HCT116 (cell line): ENCODE results near the gene TRPM6.

Source experiments
- CEBPB ChIP-seq: IDR thresholded peaks from 2 replicates; pipeline ENCODE4 v1.6.1; 2012; ENCODE audit warnings: low read depth
- ZNF274 ChIP-seq: fragments of 200-500 bp; sonication (Bioruptor generic); IDR thresholded peaks from 2 replicates; pipeline ENCODE4 v1.6.1; 2014; ENCODE audit warnings: mild to moderate bottlenecking, low read depth, low read length, inconsistent platforms
- TF ChIP-seq, protein P1 (sequence below), 3 experiments: fragments of 200-600 bp in 1 of 3; sonication (generic) in 1 of 3; IDR thresholded peaks in 2 of 3; conservative IDR thresholded peaks in 1 of 3; 2 replicates each; pipeline ENCODE4 v1.5.1; 2012 to 2017; ENCODE audit warnings: low read depth in 2 of 3, low read length in 2 of 3, antibody characterized with exemption in 1 of 3, borderline replicate concordance in 1 of 3, control low read depth in 1 of 3, mild to moderate bottlenecking in 1 of 3, mixed read lengths in 1 of 3, mixed run types in 1 of 3, moderate library complexity in 1 of 3; ENCODE audit not compliant: insufficient read depth in 1 of 3

DNA sequence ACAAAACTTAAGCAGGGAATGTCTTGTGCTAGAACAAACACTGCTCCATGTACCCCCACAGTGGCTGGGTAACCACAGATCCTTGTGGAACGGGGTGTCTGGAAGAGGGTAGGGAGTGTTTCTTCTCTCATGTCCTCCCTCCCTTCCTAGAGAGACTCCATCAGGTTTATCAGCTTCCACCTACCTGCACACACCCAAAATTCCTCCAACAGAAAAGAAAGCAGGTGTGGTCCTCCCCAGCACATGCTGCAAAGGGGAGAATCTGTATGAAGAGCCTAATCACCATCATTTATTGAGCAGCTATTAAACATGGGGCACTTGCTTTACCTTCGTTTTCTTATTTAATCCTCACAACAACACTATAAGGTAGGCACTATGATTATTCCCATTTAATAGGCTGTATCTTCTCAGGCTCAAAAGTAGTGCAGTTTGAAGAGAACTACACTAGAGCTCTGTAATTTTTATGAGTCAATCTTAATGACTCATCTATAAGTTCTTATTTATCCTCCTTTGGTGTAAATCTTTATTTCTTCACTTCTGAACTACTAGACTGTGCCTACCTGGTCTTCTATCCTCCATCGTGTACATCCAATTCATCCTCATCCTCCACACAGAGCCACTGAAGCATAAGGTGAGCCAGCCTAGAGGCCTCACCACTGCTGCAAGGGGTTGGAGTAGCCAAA, 33.4 kb upstream of the TRPM6 start:
- TF ChIP-seq, protein P1, sequence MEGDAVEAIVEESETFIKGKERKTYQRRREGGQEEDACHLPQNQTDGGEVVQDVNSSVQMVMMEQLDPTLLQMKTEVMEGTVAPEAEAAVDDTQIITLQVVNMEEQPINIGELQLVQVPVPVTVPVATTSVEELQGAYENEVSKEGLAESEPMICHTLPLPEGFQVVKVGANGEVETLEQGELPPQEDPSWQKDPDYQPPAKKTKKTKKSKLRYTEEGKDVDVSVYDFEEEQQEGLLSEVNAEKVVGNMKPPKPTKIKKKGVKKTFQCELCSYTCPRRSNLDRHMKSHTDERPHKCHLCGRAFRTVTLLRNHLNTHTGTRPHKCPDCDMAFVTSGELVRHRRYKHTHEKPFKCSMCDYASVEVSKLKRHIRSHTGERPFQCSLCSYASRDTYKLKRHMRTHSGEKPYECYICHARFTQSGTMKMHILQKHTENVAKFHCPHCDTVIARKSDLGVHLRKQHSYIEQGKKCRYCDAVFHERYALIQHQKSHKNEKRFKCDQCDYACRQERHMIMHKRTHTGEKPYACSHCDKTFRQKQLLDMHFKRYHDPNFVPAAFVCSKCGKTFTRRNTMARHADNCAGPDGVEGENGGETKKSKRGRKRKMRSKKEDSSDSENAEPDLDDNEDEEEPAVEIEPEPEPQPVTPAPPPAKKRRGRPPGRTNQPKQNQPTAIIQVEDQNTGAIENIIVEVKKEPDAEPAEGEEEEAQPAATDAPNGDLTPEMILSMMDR (IDR thresholded peaks at IDR 0.05 in 2 of 3, conservative IDR thresholded peaks at IDR 0.05 in 1 of 3; ENCODE audit: borderline replicate concordance in 1 of 3, insufficient read depth in 1 of 3, low read depth in 2 of 3, low read length in 2 of 3): no peak
- TF ChIP-seq ZNF274 (no peak), CEBPB (no peak)
